HK-2 (cell line): ENCODE measurements around the gene HOOK2.
"Not testable (repeated sequence)": the region's sequence is repeated elsewhere in the genome, so short reads cannot be mapped to it uniquely, and the experiment has no call there.

Source experiments
- DNase-seq: peaks from one replicate; pipeline ENCODE4 v3.0.0-alpha.2; 2018; ENCODE audit not compliant: unreplicated experiment

HOOK2 gene

GRCh38 chr19:12721656-12722565 lies 53.4 kb downstream of the HOOK2 start:
- peak; percentile 60 for DNase-seq

GRCh38 chr19:12720851-12721655 lies 54.3 kb downstream of the HOOK2 start:
- DNase-seq = no peak

GRCh38 chr19:12720296-12720695 lies 55.1 kb downstream of the HOOK2 start:
- DNase-seq = no peak

DNA sequence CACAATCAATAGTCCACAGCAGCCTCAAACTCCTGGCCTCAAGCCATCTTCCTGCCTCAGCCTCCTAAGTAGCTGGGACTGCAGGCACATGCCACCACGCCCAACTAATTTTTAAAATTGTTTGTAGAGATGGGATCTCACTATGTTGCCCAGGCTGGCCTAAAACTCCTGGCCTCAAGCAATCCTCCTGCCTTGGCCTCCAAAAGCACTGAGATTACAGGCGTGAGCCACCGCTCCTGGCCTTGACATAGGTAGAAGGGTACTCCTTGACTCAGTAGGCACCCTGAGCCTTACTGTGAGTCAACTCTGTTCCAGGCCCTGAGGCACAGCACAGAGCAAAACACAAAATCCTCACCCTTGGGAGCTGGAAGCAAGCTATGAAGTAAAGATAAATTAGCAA lies 59.4 kb downstream of the HOOK2 start:
- DNase-seq = no peak

DNA sequence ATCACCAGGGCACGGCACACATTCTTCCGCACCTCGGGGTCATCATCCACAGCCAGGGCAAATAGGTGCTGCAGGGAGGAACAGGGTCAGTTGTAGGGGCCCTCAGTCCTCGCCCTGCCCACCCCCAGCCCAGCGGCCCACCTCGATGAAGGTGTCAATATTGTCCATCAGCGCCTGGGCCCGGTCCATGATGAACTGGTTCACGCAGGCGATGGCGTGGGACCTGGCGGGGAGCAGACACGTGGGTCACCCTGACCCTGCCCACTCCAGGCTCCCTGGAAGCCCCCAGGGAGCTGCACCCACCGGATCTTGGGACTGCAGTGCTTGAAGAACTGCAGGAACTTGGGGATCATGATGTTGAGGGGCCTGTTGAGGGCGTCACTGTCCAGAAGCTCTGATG lies 60.2 kb downstream of the HOOK2 start:
- DNase-seq = no peak

GRCh38 chr19:12713304-12713703 lies 62.0 kb downstream of the HOOK2 start:
- DNase-seq = not testable (repeated sequence)
